K562 (cell line): ENCODE data around the gene LZTS2. TPM values are rescaled to one million over a fixed set of nuclear protein-coding genes. Genes with fewer than 3 reads are reported as not detected.

Source experiments
- ATF7 ChIP-seq: fragments of 450-650 bp; IDR thresholded peaks from 2 replicates; pipeline ENCODE4 v1.7.1; 2014; ENCODE audit warnings: mild to moderate bottlenecking, moderate library complexity
- CEBPG ChIP-seq, 3 experiments: fragments of 200-800 bp in 1 of 3; sonication (Bioruptor generic) in 1 of 3; sonication (generic) in 1 of 3; formaldehyde crosslinking in 1 of 3; IDR thresholded peaks in 2 of 3; conservative IDR thresholded peaks in 1 of 3; 2 replicates each; pipeline versions ENCODE4 v1.6.1 to v1.8.0; 2016 to 2022; ENCODE audit warnings: missing compliant biosample characterization in 2 of 3, missing genetic modification characterization in 2 of 3, mild to moderate bottlenecking in 1 of 3, missing genetic modification reagents in 1 of 3
- DIDO1 ChIP-seq: fragments of 450-650 bp; IDR thresholded peaks from 2 replicates; pipeline ENCODE4 v1.6.1; 2016; ENCODE audit warnings: low read depth, missing biosample characterization, missing genetic modification characterization
- LEF1 ChIP-seq: fragments of 450-650 bp; IDR thresholded peaks from 2 replicates; pipeline ENCODE4 v1.6.1; 2016; ENCODE audit warnings: mild to moderate bottlenecking
- SMARCC2 ChIP-seq: fragments of 450-650 bp; IDR thresholded peaks from 2 replicates; pipeline ENCODE4 v1.6.1; 2017; ENCODE audit warnings: antibody characterized with exemption, moderate library complexity, mild to moderate bottlenecking, low read depth
- SOX6 ChIP-seq: fragments of 450-650 bp; IDR thresholded peaks from 2 replicates; pipeline ENCODE4 v1.6.1; 2014; ENCODE audit warnings: mild to moderate bottlenecking
- ZBTB1 ChIP-seq: sonication (generic); formaldehyde crosslinking; IDR thresholded peaks from 2 replicates; pipeline ENCODE4 v1.8.1; 2023; ENCODE audit warnings: missing genetic modification reagents, low read depth, mild to moderate bottlenecking, borderline replicate concordance
- ZBTB11 ChIP-seq, 3 experiments: fragments of 200-800 bp in 1 of 3; fragments of 250-450 bp in 1 of 3; fragments of 450-650 bp in 1 of 3; sonication (Bioruptor Pico) in 1 of 3; sonication (Bioruptor generic) in 1 of 3; formaldehyde crosslinking in 1 of 3; IDR thresholded peaks; 2 replicates each; pipeline versions ENCODE4 v1.6.1 to v1.8.0; 2016 to 2022; ENCODE audit warnings: mild to moderate bottlenecking in 2 of 3, missing genetic modification characterization in 2 of 3, missing compliant biosample characterization in 1 of 3, moderate library complexity in 1 of 3
- ZNF311 ChIP-seq: fragments of 250-450 bp; sonication (Bioruptor Pico); IDR thresholded peaks from 2 replicates; pipeline ENCODE4 v1.4.0; 2020; ENCODE audit warnings: mild to moderate bottlenecking, moderate library complexity
- ZNF318 ChIP-seq, 2 experiments: fragments of 450-650 bp; IDR thresholded peaks; 2 replicates each; pipeline ENCODE4 v1.6.1; 2016; ENCODE audit warnings: mild to moderate bottlenecking in 2 of 2, borderline replicate concordance in 1 of 2, low read depth in 1 of 2, moderate library complexity in 1 of 2
- polyA plus RNA-seq, 8 experiments: library from polyadenylated mRNA; depleted of rRNA in 4 of 8; stranded (reverse) in 5 of 8; unstranded in 3 of 8; fragments of >200 nt; fragmentation: Nextera tagmentation in 2 of 8; fragmentation: Illumina TruSeq in 1 of 8; extraction: Ambion mirVana in 2 of 8; extraction: Trizol in 1 of 8; gene quantifications; 2 replicates each; pipeline versions ENCODE4 v1.2.1 to v1.2.3, GENCODE V29; 2011 to 2014; ENCODE audit warnings: inconsistent platforms in 1 of 8, missing spikeins in 1 of 8
- total RNA-seq, 7 experiments: library from RNA; depleted of rRNA in 6 of 7; stranded (reverse); fragments of >200 nt in 6 of 7; fragmentation: Illumina TruSeq in 2 of 7; extraction: Trizol in 2 of 7; gene quantifications; 2 replicates each; pipeline versions ENCODE4 v1.2.1 to v1.2.3, GENCODE V29; 2011 to 2021; ENCODE audit warnings: low replicate concordance in 1 of 7
- TF ChIP-seq, protein P1 (sequence below): sonication (generic); formaldehyde crosslinking; IDR thresholded peaks from 2 replicates; pipeline ENCODE4 v1.8.0; 2022; ENCODE audit warnings: missing genetic modification reagents, mild to moderate bottlenecking, borderline replicate concordance

The LZTS2 gene
- total and polyA plus RNA-seq, 9 of the 15 experiments (the other 6 are each of a cell fraction or from before 2014, with no cell fraction given) = 0.23 to 42.5 (median 14.7) TPM

- TF ChIP-seq, protein P1, sequence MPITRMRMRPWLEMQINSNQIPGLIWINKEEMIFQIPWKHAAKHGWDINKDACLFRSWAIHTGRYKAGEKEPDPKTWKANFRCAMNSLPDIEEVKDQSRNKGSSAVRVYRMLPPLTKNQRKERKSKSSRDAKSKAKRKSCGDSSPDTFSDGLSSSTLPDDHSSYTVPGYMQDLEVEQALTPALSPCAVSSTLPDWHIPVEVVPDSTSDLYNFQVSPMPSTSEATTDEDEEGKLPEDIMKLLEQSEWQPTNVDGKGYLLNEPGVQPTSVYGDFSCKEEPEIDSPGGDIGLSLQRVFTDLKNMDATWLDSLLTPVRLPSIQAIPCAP (CRISPR knock-in tag) = no peak
- TF ChIP-seq DIDO1 (no peak), SMARCC2 (no peak), ZNF318 (IDR thresholded peaks at IDR 0.05; ENCODE audit: borderline replicate concordance in 1 of 2, low read depth in 1 of 2) (no peak), ZBTB1 (CRISPR knock-in tag) (no peak), ZNF311 (CRISPR knock-in tag) (no peak), CEBPG (CRISPR knock-in tag; IDR thresholded peaks at IDR 0.05) (no peak), CEBPG (tag; conservative IDR thresholded peaks at IDR 0.05 in 1 of 2, IDR thresholded peaks at IDR 0.05 in 1 of 2) (no peak), LEF1 (no peak), SOX6 (no peak), ZBTB11 (CRISPR knock-in tag; IDR thresholded peaks at IDR 0.05) (peak in 1 of 3 experiments; percentile 19; a peak in 2 of 6 replicates), ATF7 (no peak)
Measured at GRCh38 chr10:100987685-100988049, 11.9 kb upstream of the LZTS2 start (continued).
